ENCODE data around the gene UBE2QL1. TPM values are rescaled to one million over a fixed set of nuclear protein-coding genes. Genes with fewer than 3 reads are reported as not detected.

The UBE2QL1 gene
- polyA plus RNA-seq, 1 donor: 0.70 TPM

DNA sequence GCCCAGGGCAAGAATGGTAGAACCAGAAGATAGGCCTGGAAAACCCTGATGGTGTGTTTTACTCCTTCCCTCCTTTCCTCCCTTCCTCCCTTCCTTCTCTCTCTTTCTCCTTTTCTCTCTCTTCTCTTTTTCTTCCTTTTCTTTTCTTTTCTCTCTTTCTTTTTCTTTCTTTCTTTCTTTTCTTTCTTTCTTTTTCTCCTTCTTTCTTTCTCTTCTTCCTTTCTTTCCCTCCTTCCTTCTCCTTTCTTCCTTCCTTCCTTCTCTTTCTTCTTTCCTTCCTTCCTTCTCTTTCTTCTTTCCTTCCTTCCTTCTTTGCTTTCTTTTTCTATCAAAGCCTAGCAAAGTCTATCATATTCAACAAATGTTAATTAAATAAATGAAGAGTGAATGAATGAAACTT, 24.0 kb upstream of the UBE2QL1 start:
- DNase-seq: no peak

GRCh38 chr5:6427694-6428093, 21.0 kb upstream of the UBE2QL1 start:
- no peak for DNase-seq

- no peak for DNase-seq
Observed at GRCh38 chr5:6430418-6431028, 18.1 kb upstream of the UBE2QL1 start.

GRCh38 chr5:6431214-6432195, 17.2 kb upstream of the UBE2QL1 start:
- DNase-seq: no peak

- DNase-seq: no peak
Observed at GRCh38 chr5:6432206-6432605, 16.5 kb upstream of the UBE2QL1 start.

DNA sequence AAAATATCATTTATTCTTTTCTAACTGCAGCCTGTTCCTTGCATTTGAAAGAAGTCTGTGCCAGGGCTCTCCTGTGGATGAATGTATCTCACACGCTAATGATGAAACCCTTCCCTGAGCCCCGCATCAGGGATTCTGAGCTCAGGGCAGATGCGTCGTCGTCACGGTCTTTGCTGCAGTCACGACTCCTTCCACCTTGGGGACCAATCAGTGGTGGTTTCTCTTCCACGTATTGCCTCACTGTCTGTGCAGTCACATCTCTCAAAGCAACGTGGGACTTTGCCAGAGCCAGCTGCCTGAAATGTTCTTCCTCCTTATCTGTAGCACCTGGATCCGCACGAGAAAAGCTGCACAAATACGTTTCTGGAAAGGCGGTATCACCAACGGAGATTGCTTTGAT, 13.9 kb upstream of the UBE2QL1 start:
- no peak for DNase-seq

DNA sequence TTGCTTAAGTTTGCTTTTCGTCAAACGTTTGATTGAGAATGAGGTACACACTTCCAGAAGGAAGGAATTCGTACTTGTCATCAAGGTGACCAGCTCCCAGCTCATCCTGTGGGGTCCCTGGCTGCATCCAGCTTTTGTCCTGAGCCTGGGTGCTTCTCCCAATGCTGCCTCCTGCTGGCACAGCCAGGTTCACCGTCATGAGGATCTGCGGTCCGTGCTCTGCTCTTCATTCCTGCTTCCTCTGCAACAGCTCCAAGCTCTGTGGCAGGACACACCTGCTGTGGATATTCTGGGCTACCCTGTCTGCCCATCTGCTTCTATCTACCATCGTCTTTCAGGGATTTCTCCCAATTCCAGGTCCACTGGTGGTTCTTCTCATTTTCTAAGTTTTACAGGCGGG, 13.3 kb upstream of the UBE2QL1 start:
- no peak for DNase-seq

DNA sequence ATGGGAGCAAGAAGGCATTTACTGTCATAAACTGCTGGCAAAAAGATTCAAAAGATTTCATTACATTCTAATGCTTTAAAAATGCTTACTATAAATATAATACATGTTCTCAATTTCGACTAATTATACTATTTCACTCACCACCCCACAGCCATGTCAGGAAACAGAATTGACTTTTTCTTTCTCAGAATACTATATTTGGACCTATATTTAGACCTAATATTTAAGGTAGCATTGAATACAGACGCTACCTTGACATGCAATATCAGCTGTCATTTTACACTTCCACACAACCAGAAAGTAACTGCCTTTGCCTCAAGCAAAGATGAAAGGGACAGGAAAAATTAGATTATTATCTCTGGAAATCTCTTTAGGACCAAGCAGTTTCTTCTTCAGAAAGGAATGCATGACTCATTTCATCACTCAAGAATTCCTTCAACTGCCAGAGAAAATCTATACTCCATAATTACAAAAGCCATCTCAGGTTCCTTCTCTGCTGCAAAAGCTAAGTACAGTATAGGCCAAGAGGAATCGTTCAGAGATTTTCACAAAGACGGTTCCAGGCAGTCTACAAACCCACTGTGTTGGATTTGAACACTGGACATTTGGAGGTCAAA, 11.8 kb upstream of the UBE2QL1 start:
- no peak for DNase-seq

DNA sequence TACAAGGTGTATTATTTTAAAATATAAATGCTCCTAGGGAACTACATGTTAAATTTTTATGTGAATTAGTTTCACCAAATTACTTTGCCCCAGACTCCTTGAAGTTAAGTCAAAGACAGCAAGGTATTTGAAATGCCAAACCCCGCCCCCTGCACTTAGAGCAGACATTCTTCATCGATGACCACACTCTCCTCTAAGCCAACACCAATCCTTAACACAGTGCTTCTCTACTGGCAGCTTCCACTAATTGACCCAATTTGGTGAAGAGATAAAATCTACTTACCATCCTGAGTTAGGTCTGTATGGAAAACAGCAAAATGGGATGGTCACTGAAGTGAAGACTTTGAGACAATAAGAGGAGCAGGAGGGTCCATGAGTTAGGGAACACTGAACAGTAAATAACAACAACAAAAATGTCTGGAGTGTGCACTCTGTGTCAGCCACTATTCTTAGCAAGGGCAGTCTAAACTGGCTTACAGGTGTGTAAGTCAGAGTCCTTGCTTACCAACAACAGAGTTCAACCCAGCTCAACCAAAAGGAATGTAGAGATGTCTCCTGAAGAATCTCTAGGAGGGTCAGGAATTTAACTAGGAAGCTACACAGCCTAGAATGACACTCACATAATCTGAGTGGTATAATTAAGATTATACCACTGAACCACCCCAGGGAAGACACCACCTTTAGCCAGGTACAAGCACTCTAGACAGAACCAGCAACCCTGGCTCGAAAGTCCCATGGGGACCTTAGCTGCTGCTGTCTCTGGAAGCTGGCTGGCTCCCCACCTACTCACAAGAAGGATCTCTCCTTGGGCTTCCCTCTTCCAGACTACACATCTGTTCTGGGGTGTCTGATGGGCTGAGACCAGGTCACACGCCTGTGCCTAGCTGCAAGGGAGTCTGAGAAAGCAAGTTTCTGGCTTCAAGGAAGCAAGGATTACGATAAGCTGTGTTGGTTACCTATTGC, 8.8 kb upstream of the UBE2QL1 start:
- no peak for DNase-seq

DNA sequence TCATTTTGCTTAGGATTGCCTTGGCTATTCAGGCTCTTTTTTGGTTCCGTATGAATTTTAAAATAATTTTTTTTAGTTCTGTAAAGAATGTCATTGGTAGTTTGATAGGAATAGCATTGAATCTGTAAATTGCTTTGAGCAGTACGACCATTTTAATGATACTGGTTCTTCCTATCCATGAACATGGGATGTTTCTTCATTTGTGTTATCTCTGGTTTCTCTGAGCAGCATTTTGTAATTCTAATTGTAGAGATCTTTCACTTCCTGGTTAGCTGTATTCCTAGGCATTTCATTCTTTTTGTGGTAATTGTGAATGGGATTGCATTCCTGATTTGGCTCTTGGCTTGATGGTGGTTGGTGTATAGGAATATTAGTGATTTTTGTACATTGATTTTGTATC, 6.3 kb upstream of the UBE2QL1 start:
- no peak for DNase-seq

- no peak for DNase-seq
Observed at GRCh38 chr5:6443326-6443725, 5.3 kb upstream of the UBE2QL1 start.

DNA sequence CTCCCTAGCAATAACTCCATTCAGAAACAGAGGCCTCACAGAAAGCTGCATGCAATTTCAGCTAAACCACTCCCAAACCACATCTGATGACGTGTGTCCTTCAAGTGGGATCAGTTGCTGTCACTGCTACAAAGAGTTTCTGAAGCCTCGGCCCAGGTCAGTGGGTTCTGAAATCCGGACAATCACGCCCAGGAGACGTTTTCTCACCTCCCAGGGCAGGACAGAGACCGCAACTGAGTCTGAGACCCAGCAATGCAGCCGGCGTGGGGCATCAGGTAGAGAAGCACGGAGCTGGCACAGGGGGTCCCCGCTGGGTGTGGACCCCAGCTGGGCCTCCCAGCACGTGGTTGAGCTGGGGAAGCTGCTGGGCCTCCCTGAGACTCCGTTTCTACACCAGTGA, 2.6 kb upstream of the UBE2QL1 start:
- DNase-seq: no peak

- DNase-seq: no peak
Observed at GRCh38 chr5:6446626-6447309, 1.9 kb upstream of the UBE2QL1 start.

DNA sequence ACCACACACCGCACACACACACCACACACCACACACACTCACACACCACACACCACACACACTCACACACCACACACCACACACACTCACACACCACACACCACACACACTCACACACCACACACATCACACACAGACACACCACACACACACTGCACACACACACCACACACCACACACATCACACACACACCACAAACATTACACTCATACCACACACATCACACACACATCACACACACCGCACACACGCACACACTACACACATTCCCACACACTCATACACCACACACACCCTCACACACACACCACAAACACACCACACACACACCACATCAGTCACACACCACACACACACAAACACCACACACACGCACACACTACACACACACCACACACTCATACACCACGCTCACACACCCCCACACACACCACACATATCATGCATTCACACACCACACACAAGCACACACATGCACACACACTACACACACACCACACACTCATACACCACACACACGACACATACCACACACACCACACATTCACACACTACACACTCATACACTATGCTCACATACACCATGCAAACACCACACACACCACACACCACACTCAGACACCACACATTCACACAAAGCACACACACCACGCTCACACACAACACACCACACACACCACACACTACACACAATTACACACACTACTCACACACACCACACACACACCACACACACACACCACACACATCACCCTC, 1.1 kb upstream of the UBE2QL1 start:
- DNase-seq: no peak

DNA sequence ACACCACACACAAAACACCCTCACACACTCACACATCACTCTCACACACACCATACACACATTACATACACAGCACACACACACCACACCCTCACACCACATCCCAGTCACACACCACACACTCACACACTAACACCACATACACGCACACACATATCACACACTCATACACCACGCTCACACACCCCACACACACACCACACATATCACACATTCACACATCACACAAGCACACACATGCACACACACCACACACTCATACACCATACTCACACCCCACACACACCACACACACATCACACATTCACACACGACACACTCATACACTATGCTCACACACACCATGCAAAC, 543 bp upstream of the UBE2QL1 start:
- no peak for DNase-seq

GRCh38 chr5:6449465-6450158, 953 bp downstream of the UBE2QL1 start:
- DNase-seq: no peak

- DNase-seq: no peak
Observed at GRCh38 chr5:6450319-6450833, 1.7 kb downstream of the UBE2QL1 start.

- DNase-seq: no peak
Observed at GRCh38 chr5:6452622-6453504, 4.2 kb downstream of the UBE2QL1 start.
